ENCODE data around the gene MAPKAP1.

MAPKAP1 gene

GRCh38 chr9:125426926-125427325, 280.1 kb downstream of the MAPKAP1 start:
- no peak for DNase-seq

- DNase-seq = no peak
These were observed 281.0 kb downstream of the MAPKAP1 start for GRCh38 chr9:125425901-125426515.

GRCh38 chr9:125425170-125425897, 281.7 kb downstream of the MAPKAP1 start:
- DNase-seq = no peak

- no peak for DNase-seq
These were observed 283.0 kb downstream of the MAPKAP1 start for GRCh38 chr9:125423964-125424363.

- no peak for DNase-seq
These were observed 284.2 kb downstream of the MAPKAP1 start for GRCh38 chr9:125422853-125423252.

- no peak for DNase-seq
These were observed 285.3 kb downstream of the MAPKAP1 start for GRCh38 chr9:125421591-125422181.

- DNase-seq = no peak
These were observed 285.8 kb downstream of the MAPKAP1 start for GRCh38 chr9:125421166-125421565.

- DNase-seq = no peak
These were observed 288.6 kb downstream of the MAPKAP1 start for GRCh38 chr9:125418404-125418803.

GRCh38 chr9:125416517-125416916, 290.5 kb downstream of the MAPKAP1 start:
- no peak for DNase-seq

- DNase-seq = no peak
These were observed 291.2 kb downstream of the MAPKAP1 start for GRCh38 chr9:125415583-125416460.

- no peak for DNase-seq
These were observed 293.4 kb downstream of the MAPKAP1 start for GRCh38 chr9:125413579-125413978.

- no peak for DNase-seq
These were observed 294.8 kb downstream of the MAPKAP1 start for GRCh38 chr9:125412166-125412565.

GRCh38 chr9:125411171-125411756, 295.7 kb downstream of the MAPKAP1 start:
- DNase-seq = no peak

- DNase-seq = no peak
These were observed 296.5 kb downstream of the MAPKAP1 start for GRCh38 chr9:125410522-125410894.

GRCh38 chr9:125409637-125410521, 297.1 kb downstream of the MAPKAP1 start:
- peak; percentile 74 for DNase-seq

- DNase-seq = peak; percentile 28
These were observed 297.8 kb downstream of the MAPKAP1 start for GRCh38 chr9:125409217-125409636.

- peak; percentile 88 for DNase-seq
These were observed 298.8 kb downstream of the MAPKAP1 start for GRCh38 chr9:125407974-125408900.

GRCh38 chr9:125407432-125407973, 299.5 kb downstream of the MAPKAP1 start:
- no peak for DNase-seq

GRCh38 chr9:125406810-125407087, 300.3 kb downstream of the MAPKAP1 start:
- DNase-seq = no peak

All from activated CD4-positive, alpha-beta T cell treated with anti-CD3 and anti-CD28 coated beads for 48 hours (primary cell).